GM21360 (cell line): ENCODE data around the gene GIPR.

Source experiments
- ATAC-seq: cut with Tn5 transposase; IDR thresholded peaks from one replicate; pipeline ENCODE4 v1.9.1; 2021; ENCODE audit warnings: mild to moderate bottlenecking, moderate library complexity; ENCODE audit not compliant: unreplicated experiment

Gene GIPR

GRCh38 chr19:45730368-45731288 lies 62.6 kb downstream of the GIPR start, which contains the start of gene FBXO46:
Gene FBXO46 (minus strand): TSS chr19:45730896. CDS start chr19:45713495, 17,401 bp downstream.
- ATAC-seq, result peak; percentile 79
